GM23338 (cell line): ENCODE measurements around the gene NCK2. TPM values are rescaled to one million over a fixed set of nuclear protein-coding genes. Genes with fewer than 3 reads are reported as not detected.

ENCODE experiments used
- ATAC-seq: fragments of 200-7000 bp; cut with Tn5 transposase; 3 replicates; pipeline ENCODE4 v1.9.1; 2020
- DNase-seq: peaks from one replicate; pipeline ENCODE4 v3.0.0-alpha.2; 2015; ENCODE audit warnings: low spot score
- H2AFZ ChIP-seq: fragments of 200-600 bp; sonication (generic); 2 replicates; pipeline ENCODE4 v1.8.0; 2016; ENCODE audit warnings: antibody characterized with exemption, mild to moderate bottlenecking, moderate library complexity
- H3F3A ChIP-seq: fragments of 200-600 bp; sonication (generic); replicated peaks from 2 replicates; pipeline ENCODE4 v1.8.0; 2017; ENCODE audit warnings: antibody characterized with exemption, mixed run types, low read depth
- H3K27ac ChIP-seq: fragments of 200-600 bp; sonication (generic); 2 replicates; pipeline ENCODE4 v1.6.1; 2016; ENCODE audit warnings: low read depth
- H3K27me3 ChIP-seq: fragments of 200-600 bp; sonication (generic); 2 replicates; pipeline ENCODE4 v1.8.0; 2016; ENCODE audit warnings: mild to moderate bottlenecking, mixed run types, moderate library complexity; ENCODE audit not compliant: insufficient read depth
- H3K36me3 ChIP-seq: fragments of 200-600 bp; sonication (generic); 2 replicates; pipeline ENCODE4 v1.8.0; 2016; ENCODE audit warnings: mild to moderate bottlenecking; ENCODE audit not compliant: insufficient read depth
- H3K4me1 ChIP-seq: fragments of 200-600 bp; sonication (generic); 2 replicates; pipeline ENCODE4 v1.8.0; 2016; ENCODE audit warnings: mild to moderate bottlenecking, moderate library complexity; ENCODE audit not compliant: insufficient read depth
- H3K4me2 ChIP-seq: fragments of 200-600 bp; sonication (generic); 2 replicates; pipeline ENCODE4 v1.7.1; 2017; ENCODE audit warnings: mixed run types
- H3K4me3 ChIP-seq: fragments of 200-600 bp; sonication (generic); 2 replicates; pipeline ENCODE4 v1.6.1; 2016; ENCODE audit warnings: mixed run types
- H3K79me2 ChIP-seq: fragments of 200-600 bp; sonication (generic); replicated peaks from 2 replicates; pipeline ENCODE4 v1.8.0; 2017; ENCODE audit warnings: mild to moderate bottlenecking; ENCODE audit not compliant: insufficient read depth
- H3K9me2 ChIP-seq: fragments of 200-600 bp; sonication (generic); 2 replicates; pipeline ENCODE4 v1.8.0; 2017; ENCODE audit not compliant: insufficient read depth
- H4K20me1 ChIP-seq: fragments of 200-600 bp; sonication (generic); replicated peaks from 2 replicates; pipeline ENCODE4 v1.8.0; 2017; ENCODE audit warnings: mild to moderate bottlenecking; ENCODE audit not compliant: insufficient read depth
- H3K27ac Mint-ChIP-seq: 2 replicates; pipeline ENCODE4 v1.8.0; 2020; ENCODE audit warnings: inconsistent platforms, mild to moderate bottlenecking, moderate library complexity, mixed read lengths
- H3K27me3 Mint-ChIP-seq: 3 replicates; pipeline ENCODE4 v1.8.0; 2022; ENCODE audit warnings: low read depth, mild to moderate bottlenecking, moderate library complexity, mixed read lengths, inconsistent platforms; ENCODE audit not compliant: insufficient read depth, poor library complexity
- H3K36me3 Mint-ChIP-seq: 3 replicates; pipeline ENCODE4 v1.8.0; 2021; ENCODE audit warnings: low read depth, mild to moderate bottlenecking, inconsistent platforms, moderate library complexity, mixed read lengths
- H3K4me1 Mint-ChIP-seq: 3 replicates; pipeline ENCODE4 v1.8.0; 2020; ENCODE audit warnings: mild to moderate bottlenecking, inconsistent platforms, mixed read lengths
- H3K4me3 Mint-ChIP-seq: 3 replicates; pipeline ENCODE4 v1.8.0; 2021; ENCODE audit warnings: moderate library complexity, mild to moderate bottlenecking, inconsistent platforms, mixed read lengths
- H3K9me3 Mint-ChIP-seq: 3 replicates; pipeline ENCODE4 v1.8.0; 2020; ENCODE audit warnings: moderate library complexity, mild to moderate bottlenecking, inconsistent platforms, mixed read lengths
- CREB1 ChIP-seq: fragments of 250-450 bp; sonication (Bioruptor Pico); IDR thresholded peaks from 2 replicates; pipeline ENCODE4 v1.5.0; 2020; ENCODE audit warnings: low read depth, mild to moderate bottlenecking, moderate library complexity
- ETS1 ChIP-seq: IDR thresholded peaks from 2 replicates; pipeline ENCODE4 v1.6.1; 2016; ENCODE audit warnings: antibody characterized with exemption
- EZH2 ChIP-seq: fragments of 200-600 bp; sonication (generic); IDR thresholded peaks from one replicate; pipeline ENCODE4 v1.8.0; 2017; ENCODE audit warnings: antibody characterized with exemption, mild to moderate bottlenecking, low read depth; ENCODE audit not compliant: unreplicated experiment
- EZH2phosphoT487 ChIP-seq: fragments of 200-600 bp; sonication (generic); IDR thresholded peaks from one replicate; pipeline ENCODE4 v1.8.1; 2018; ENCODE audit warnings: antibody characterized with exemption; ENCODE audit not compliant: unreplicated experiment
- JUNB ChIP-seq: IDR thresholded peaks from one replicate; pipeline ENCODE4 v1.6.1; 2016; ENCODE audit warnings: antibody characterized with exemption; ENCODE audit not compliant: unreplicated experiment
- NANOG ChIP-seq: IDR thresholded peaks from 2 replicates; pipeline ENCODE4 v1.6.1; 2016; ENCODE audit warnings: antibody characterized with exemption, borderline replicate concordance
- POLR2AphosphoS5 ChIP-seq: IDR thresholded peaks from 2 replicates; pipeline ENCODE4 v1.6.1; 2016; ENCODE audit warnings: antibody characterized with exemption, low read depth
- STAT1 ChIP-seq: IDR thresholded peaks from one replicate; pipeline ENCODE4 v1.6.1; 2016; ENCODE audit warnings: antibody characterized with exemption; ENCODE audit not compliant: unreplicated experiment
- ZNF331 ChIP-seq: fragments of 250-450 bp; sonication (Bioruptor Pico); IDR thresholded peaks from 2 replicates; pipeline ENCODE4 v1.5.0; 2020; ENCODE audit warnings: low read depth, mild to moderate bottlenecking, moderate library complexity
- polyA plus RNA-seq: library from polyadenylated mRNA; unstranded; fragments of >200 nt; fragmentation: Nextera tagmentation; extraction: Ambion mirVana; gene quantifications from 2 replicates; pipeline ENCODE4 v1.2.1, GENCODE V29; 2016
- total RNA-seq: library from RNA; depleted of rRNA; stranded (reverse); fragments of >200 nt; shearing (Covaris generic); gene quantifications from 2 replicates; pipeline ENCODE4 v1.2.3, GENCODE V29; 2014
- TF ChIP-seq, protein P1 (sequence below), 2 experiments: fragments of 200-600 bp in 1 of 2; sonication (generic) in 1 of 2; conservative IDR thresholded peaks; 2 replicates each; pipeline versions ENCODE4 v1.5.1 to v1.6.1; 2016 to 2017; ENCODE audit warnings: antibody characterized with exemption in 2 of 2, low read depth in 2 of 2, mild to moderate bottlenecking in 2 of 2, moderate library complexity in 1 of 2
- TF ChIP-seq, protein P2 (sequence below): fragments of 250-450 bp; sonication (Bioruptor Pico); IDR thresholded peaks from 2 replicates; pipeline ENCODE4 v1.5.0; 2020; ENCODE audit warnings: mild to moderate bottlenecking, moderate library complexity

Gene NCK2
- total and polyA plus RNA-seq, 2 experiments from 2014 or later, result 26.9 to 59.9 TPM

DNA sequence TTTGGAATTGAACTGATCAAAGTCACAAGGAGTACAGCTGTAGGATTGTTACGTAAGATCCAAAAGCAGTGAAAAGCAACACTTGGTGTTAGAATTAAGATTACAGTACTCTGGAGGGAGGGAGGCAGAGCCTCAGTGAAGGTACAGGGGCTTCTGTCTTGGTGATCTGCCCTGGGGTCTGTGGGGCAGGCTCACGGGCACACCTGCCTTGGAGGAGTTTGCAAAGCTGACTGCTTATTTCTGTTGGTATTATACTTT is 114.9 kb downstream of the NCK2 start:
- H3K9me3 Mint-ChIP-seq, result no peaks in the 10 kb centered on the region
- Histone ChIP-seq H4K20me1 (no peaks in the 10 kb centered on the region; the same call in 1 of the 2 replicates), H2AFZ (no peak overlapping the region), H3K9me2 (no peaks in the 10 kb centered on the region), H3K36me3 (no peaks in the 10 kb centered on the region; the same call in 1 of the 2 replicates), H3F3A (no peaks in the 10 kb centered on the region), H3K4me1 (peaks cover 14% of the 10 kb centered on the region), H3K4me2 (no peak overlapping the region), H3K4me3 (no peak overlapping the region), H3K27me3 (no peaks in the 10 kb centered on the region), H3K79me2 (peaks cover 43% of the 10 kb centered on the region), H3K27ac (no peak overlapping the region)
- H3K4me3 Mint-ChIP-seq, result no peak overlapping the region
- H3K36me3 Mint-ChIP-seq, result peaks cover 21% of the 10 kb centered on the region
- no peak for TF ChIP-seq NANOG
- TF ChIP-seq, protein P1, sequence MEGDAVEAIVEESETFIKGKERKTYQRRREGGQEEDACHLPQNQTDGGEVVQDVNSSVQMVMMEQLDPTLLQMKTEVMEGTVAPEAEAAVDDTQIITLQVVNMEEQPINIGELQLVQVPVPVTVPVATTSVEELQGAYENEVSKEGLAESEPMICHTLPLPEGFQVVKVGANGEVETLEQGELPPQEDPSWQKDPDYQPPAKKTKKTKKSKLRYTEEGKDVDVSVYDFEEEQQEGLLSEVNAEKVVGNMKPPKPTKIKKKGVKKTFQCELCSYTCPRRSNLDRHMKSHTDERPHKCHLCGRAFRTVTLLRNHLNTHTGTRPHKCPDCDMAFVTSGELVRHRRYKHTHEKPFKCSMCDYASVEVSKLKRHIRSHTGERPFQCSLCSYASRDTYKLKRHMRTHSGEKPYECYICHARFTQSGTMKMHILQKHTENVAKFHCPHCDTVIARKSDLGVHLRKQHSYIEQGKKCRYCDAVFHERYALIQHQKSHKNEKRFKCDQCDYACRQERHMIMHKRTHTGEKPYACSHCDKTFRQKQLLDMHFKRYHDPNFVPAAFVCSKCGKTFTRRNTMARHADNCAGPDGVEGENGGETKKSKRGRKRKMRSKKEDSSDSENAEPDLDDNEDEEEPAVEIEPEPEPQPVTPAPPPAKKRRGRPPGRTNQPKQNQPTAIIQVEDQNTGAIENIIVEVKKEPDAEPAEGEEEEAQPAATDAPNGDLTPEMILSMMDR (conservative IDR thresholded peaks at IDR 0.05; ENCODE audit: low read depth in 2 of 2), result no peak
- no peak for TF ChIP-seq EZH2
- no peak for TF ChIP-seq POLR2AphosphoS5
- TF ChIP-seq ZNF331 (CRISPR knock-in tag), result no peak
- TF ChIP-seq CREB1 (CRISPR knock-in tag), result no peak
- no peak for TF ChIP-seq JUNB
- no peak for DNase-seq
- no peak overlapping the region for H3K27ac Mint-ChIP-seq
- H3K4me1 Mint-ChIP-seq, result peaks cover 51% of the 10 kb centered on the region
- no peak for ATAC-seq
- peaks cover 4% of the 10 kb centered on the region for H3K27me3 Mint-ChIP-seq

DNA sequence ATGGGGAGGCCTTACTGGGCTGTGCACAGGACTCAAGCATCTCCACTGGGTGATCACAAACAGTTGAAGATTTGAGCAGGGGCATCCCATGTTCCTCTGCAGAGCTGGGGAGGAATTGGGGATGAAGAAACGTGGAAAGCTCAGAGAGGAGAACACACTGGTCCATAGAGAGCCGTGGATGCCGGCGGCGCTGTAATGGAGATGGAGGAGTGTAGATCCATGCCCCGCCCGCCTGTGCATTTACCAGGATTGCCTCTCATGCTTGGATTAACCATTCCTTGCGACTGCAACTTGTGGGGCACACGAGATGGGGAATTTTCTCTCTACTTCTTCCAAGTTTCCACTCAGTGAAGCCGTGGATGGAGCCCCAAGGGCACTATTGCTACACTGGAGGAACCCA is 115.9 kb downstream of the NCK2 start:
- Histone ChIP-seq H3K27me3 (no peaks in the 10 kb centered on the region), H3K27ac (no peak overlapping the region), H2AFZ (no peak overlapping the region), H3K4me2 (no peak overlapping the region), H4K20me1 (no peaks in the 10 kb centered on the region; the same call in 1 of the 2 replicates), H3K79me2 (peaks cover 48% of the 10 kb centered on the region), H3K4me1 (peaks cover 14% of the 10 kb centered on the region), H3K4me3 (no peak overlapping the region), H3F3A (no peaks in the 10 kb centered on the region), H3K9me2 (no peaks in the 10 kb centered on the region), H3K36me3 (no peaks in the 10 kb centered on the region)
- H3K4me3 Mint-ChIP-seq, result no peak overlapping the region
- peaks cover 4% of the 10 kb centered on the region for H3K27me3 Mint-ChIP-seq
- H3K4me1 Mint-ChIP-seq, result peaks cover 59% of the 10 kb centered on the region
- H3K9me3 Mint-ChIP-seq, result no peaks in the 10 kb centered on the region
- H3K36me3 Mint-ChIP-seq, result peaks cover 12% of the 10 kb centered on the region; the same call in 2 of the 3 replicates
- no peak for DNase-seq
- no peak for ATAC-seq
- no peak overlapping the region for H3K27ac Mint-ChIP-seq
- TF ChIP-seq STAT1, result no peak
- TF ChIP-seq CREB1 (CRISPR knock-in tag), result no peak
- TF ChIP-seq EZH2phosphoT487, result no peak
- TF ChIP-seq NANOG, result no peak
- TF ChIP-seq, protein P1 (conservative IDR thresholded peaks at IDR 0.05; ENCODE audit: low read depth in 2 of 2), result no peak
- TF ChIP-seq ETS1, result no peak
- no peak for TF ChIP-seq ZNF331 (CRISPR knock-in tag)
- TF ChIP-seq, protein P2, sequence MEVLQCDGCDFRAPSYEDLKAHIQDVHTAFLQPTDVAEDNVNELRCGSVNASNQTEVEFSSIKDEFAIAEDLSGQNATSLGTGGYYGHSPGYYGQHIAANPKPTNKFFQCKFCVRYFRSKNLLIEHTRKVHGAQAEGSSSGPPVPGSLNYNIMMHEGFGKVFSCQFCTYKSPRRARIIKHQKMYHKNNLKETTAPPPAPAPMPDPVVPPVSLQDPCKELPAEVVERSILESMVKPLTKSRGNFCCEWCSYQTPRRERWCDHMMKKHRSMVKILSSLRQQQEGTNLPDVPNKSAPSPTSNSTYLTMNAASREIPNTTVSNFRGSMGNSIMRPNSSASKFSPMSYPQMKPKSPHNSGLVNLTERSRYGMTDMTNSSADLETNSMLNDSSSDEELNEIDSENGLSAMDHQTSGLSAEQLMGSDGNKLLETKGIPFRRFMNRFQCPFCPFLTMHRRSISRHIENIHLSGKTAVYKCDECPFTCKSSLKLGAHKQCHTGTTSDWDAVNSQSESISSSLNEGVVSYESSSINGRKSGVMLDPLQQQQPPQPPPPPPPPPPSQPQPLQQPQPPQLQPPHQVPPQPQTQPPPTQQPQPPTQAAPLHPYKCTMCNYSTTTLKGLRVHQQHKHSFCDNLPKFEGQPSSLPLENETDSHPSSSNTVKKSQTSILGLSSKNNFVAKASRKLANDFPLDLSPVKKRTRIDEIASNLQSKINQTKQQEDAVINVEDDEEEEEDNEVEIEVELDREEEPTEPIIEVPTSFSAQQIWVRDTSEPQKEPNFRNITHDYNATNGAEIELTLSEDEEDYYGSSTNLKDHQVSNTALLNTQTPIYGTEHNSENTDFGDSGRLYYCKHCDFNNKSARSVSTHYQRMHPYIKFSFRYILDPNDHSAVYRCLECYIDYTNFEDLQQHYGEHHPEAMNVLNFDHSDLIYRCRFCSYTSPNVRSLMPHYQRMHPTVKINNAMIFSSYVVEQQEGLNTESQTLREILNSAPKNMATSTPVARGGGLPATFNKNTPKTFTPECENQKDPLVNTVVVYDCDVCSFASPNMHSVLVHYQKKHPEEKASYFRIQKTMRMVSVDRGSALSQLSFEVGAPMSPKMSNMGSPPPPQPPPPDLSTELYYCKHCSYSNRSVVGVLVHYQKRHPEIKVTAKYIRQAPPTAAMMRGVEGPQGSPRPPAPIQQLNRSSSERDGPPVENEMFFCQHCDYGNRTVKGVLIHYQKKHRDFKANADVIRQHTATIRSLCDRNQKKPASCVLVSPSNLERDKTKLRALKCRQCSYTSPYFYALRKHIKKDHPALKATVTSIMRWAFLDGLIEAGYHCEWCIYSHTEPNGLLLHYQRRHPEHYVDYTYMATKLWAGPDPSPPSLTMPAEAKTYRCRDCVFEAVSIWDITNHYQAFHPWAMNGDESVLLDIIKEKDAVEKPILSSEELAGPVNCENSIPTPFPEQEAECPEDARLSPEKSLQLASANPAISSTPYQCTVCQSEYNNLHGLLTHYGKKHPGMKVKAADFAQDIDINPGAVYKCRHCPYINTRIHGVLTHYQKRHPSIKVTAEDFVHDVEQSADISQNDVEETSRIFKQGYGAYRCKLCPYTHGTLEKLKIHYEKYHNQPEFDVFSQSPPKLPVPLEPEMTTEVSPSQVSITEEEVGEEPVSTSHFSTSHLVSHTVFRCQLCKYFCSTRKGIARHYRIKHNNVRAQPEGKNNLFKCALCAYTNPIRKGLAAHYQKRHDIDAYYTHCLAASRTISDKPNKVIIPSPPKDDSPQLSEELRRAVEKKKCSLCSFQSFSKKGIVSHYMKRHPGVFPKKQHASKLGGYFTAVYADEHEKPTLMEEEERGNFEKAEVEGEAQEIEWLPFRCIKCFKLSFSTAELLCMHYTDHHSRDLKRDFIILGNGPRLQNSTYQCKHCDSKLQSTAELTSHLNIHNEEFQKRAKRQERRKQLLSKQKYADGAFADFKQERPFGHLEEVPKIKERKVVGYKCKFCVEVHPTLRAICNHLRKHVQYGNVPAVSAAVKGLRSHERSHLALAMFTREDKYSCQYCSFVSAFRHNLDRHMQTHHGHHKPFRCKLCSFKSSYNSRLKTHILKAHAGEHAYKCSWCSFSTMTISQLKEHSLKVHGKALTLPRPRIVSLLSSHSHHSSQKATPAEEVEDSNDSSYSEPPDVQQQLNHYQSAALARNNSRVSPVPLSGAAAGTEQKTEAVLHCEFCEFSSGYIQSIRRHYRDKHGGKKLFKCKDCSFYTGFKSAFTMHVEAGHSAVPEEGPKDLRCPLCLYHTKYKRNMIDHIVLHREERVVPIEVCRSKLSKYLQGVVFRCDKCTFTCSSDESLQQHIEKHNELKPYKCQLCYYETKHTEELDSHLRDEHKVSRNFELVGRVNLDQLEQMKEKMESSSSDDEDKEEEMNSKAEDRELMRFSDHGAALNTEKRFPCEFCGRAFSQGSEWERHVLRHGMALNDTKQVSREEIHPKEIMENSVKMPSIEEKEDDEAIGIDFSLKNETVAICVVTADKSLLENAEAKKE (CRISPR knock-in tag), result no peak
